HepG2 (cell line): ENCODE measurements around the gene TCF23. TPM values are rescaled to one million over a fixed set of nuclear protein-coding genes. Genes with fewer than 3 reads are reported as not detected.

Source experiments
- ASH2L ChIP-seq: fragments of 300-600, 200-600 bp; sonication (generic); IDR thresholded peaks from 2 replicates; pipeline ENCODE4 v1.7.0; 2017; ENCODE audit warnings: low read depth, mild to moderate bottlenecking, moderate library complexity, mixed read lengths, low read length; ENCODE audit not compliant: insufficient read length
- CBFB ChIP-seq: sonication (generic); formaldehyde crosslinking; IDR thresholded peaks from 2 replicates; pipeline ENCODE4 v1.4.0; 2020; ENCODE audit warnings: missing genetic modification reagents
- HHEX ChIP-seq: IDR thresholded peaks from 2 replicates; pipeline ENCODE4 v1.6.1; 2016; ENCODE audit warnings: control low read depth
- HINFP ChIP-seq: sonication (generic); formaldehyde crosslinking; IDR thresholded peaks from 2 replicates; pipeline ENCODE4 v1.4.0; 2020; ENCODE audit warnings: low read depth, mild to moderate bottlenecking, missing genetic modification reagents
- MXD4 ChIP-seq: IDR thresholded peaks from 2 replicates; pipeline ENCODE4 v1.6.1; 2016; ENCODE audit warnings: mild to moderate bottlenecking, missing biosample characterization, missing genetic modification reagents
- NFRKB ChIP-seq: fragments of 450-650 bp; IDR thresholded peaks from 2 replicates; pipeline ENCODE4 v1.6.1; 2017
- NR3C1 ChIP-seq: sonication (generic); formaldehyde crosslinking; IDR thresholded peaks from 2 replicates; pipeline ENCODE4 v1.4.0; 2020; ENCODE audit warnings: missing genetic modification reagents
- PCBP1 ChIP-seq: fragments of 200-400 bp; formaldehyde crosslinking; IDR thresholded peaks from 2 replicates; pipeline ENCODE4 v1.6.1; 2017; ENCODE audit warnings: mild to moderate bottlenecking, low read depth, low read length, borderline replicate concordance
- SAFB2 ChIP-seq: sonication (generic); formaldehyde crosslinking; IDR thresholded peaks from 2 replicates; pipeline ENCODE4 v1.5.1; 2020; ENCODE audit warnings: missing genetic modification reagents, low read depth, mild to moderate bottlenecking, borderline replicate concordance
- TAF15 ChIP-seq: fragments of 200-400 bp; formaldehyde crosslinking; IDR thresholded peaks from one replicate; pipeline ENCODE4 v1.6.1; 2018; ENCODE audit warnings: mild to moderate bottlenecking, low read depth, low read length; ENCODE audit not compliant: poor library complexity, severe bottlenecking
- ZMAT3 ChIP-seq: sonication (generic); formaldehyde crosslinking; conservative IDR thresholded peaks from 2 replicates; pipeline ENCODE4 v1.7.0; 2021; ENCODE audit warnings: missing genetic modification reagents
- ZNF574 ChIP-seq: sonication (generic); formaldehyde crosslinking; IDR thresholded peaks from 2 replicates; pipeline ENCODE4 v1.4.0; 2020; ENCODE audit warnings: missing genetic modification reagents
- ZNF761 ChIP-seq: sonication (generic); formaldehyde crosslinking; conservative IDR thresholded peaks from 2 replicates; pipeline ENCODE4 v1.4.0; 2020; ENCODE audit warnings: mild to moderate bottlenecking, missing genetic modification reagents
- ZNF878 ChIP-seq: sonication (generic); formaldehyde crosslinking; IDR thresholded peaks from 2 replicates; pipeline ENCODE4 v1.8.1; 2023; ENCODE audit warnings: mild to moderate bottlenecking, missing genetic modification reagents, moderate library complexity
- polyA plus RNA-seq, 8 experiments: library from polyadenylated mRNA; depleted of rRNA in 3 of 8; stranded (reverse) in 7 of 8; unstranded in 1 of 8; fragments of >200 nt; fragmentation: Illumina TruSeq in 4 of 8; extraction: Trizol in 4 of 8; gene quantifications; 2 replicates each; pipeline versions ENCODE4 v1.2.1 to v1.2.3, GENCODE V29; 2011 to 2016; ENCODE audit warnings: low read depth in 4 of 8, missing spikeins in 1 of 8, mixed read lengths in 1 of 8; ENCODE audit not compliant: insufficient read depth in 1 of 8
- total RNA-seq, 5 experiments: library from RNA; depleted of rRNA; stranded (reverse); fragments of >200 nt; fragmentation: Illumina TruSeq; extraction: Trizol; gene quantifications; 2 replicates each; pipeline ENCODE4 v1.2.3, GENCODE V29; 2016; ENCODE audit warnings: low read depth in 1 of 5
- TF ChIP-seq, protein P1 (sequence below): sonication (generic); formaldehyde crosslinking; IDR thresholded peaks from 2 replicates; pipeline ENCODE4 v1.5.0; 2020; ENCODE audit warnings: missing genetic modification reagents
- TF ChIP-seq, protein P2 (sequence below): sonication (generic); formaldehyde crosslinking; IDR thresholded peaks from 2 replicates; pipeline ENCODE4 v1.5.1; 2020; ENCODE audit warnings: mild to moderate bottlenecking, missing genetic modification reagents
- TF ChIP-seq, protein P3 (sequence below): IDR thresholded peaks from 2 replicates; pipeline ENCODE4 v1.6.1; 2016; ENCODE audit warnings: low read depth, borderline replicate concordance

Gene TCF23
- total and polyA plus RNA-seq, 2 of the 13 experiments (the other 11 are each of a cell fraction or from before 2014, with no cell fraction given) = 0.02 to 1.4 TPM

GRCh38 chr2:27123302-27124150 is 25.3 kb upstream of the TCF23 start, which contains the start of gene ABHD1 (continued):
- TF ChIP-seq HINFP (CRISPR knock-in tag) (peak; percentile 30; the same call in 1 of the 2 replicates), HHEX (CRISPR knock-in tag) (no peak), SAFB2 (CRISPR knock-in tag) (peak; percentile 92; the same call in 1 of the 2 replicates), NR3C1 (no peak), ASH2L (no peak), ZNF878 (CRISPR knock-in tag) (no peak; the same call in 1 of the 2 replicates), MXD4 (CRISPR knock-in tag) (peak; percentile 55; the same call in 1 of the 2 replicates), PCBP1 (0 out of 2 replicates have a peak, but pooled peaks have one; percentile 38), TAF15 (peak; percentile 69), NFRKB (no peak), ZNF761 (0 out of 2 replicates have a peak, but pooled peaks have one; percentile 52), ZMAT3 (CRISPR knock-in tag) (peak; percentile 89), ZNF574 (CRISPR knock-in tag) (peak; percentile 63), CBFB (CRISPR knock-in tag) (0 out of 2 replicates have a peak, but pooled peaks have one; percentile 19)
- TF ChIP-seq, protein P1, sequence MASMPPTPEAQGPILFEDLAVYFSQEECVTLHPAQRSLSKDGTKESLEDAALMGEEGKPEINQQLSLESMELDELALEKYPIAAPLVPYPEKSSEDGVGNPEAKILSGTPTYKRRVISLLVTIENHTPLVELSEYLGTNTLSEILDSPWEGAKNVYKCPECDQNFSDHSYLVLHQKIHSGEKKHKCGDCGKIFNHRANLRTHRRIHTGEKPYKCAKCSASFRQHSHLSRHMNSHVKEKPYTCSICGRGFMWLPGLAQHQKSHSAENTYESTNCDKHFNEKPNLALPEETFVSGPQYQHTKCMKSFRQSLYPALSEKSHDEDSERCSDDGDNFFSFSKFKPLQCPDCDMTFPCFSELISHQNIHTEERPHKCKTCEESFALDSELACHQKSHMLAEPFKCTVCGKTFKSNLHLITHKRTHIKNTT (CRISPR knock-in tag) = no peak
- TF ChIP-seq, protein P2, sequence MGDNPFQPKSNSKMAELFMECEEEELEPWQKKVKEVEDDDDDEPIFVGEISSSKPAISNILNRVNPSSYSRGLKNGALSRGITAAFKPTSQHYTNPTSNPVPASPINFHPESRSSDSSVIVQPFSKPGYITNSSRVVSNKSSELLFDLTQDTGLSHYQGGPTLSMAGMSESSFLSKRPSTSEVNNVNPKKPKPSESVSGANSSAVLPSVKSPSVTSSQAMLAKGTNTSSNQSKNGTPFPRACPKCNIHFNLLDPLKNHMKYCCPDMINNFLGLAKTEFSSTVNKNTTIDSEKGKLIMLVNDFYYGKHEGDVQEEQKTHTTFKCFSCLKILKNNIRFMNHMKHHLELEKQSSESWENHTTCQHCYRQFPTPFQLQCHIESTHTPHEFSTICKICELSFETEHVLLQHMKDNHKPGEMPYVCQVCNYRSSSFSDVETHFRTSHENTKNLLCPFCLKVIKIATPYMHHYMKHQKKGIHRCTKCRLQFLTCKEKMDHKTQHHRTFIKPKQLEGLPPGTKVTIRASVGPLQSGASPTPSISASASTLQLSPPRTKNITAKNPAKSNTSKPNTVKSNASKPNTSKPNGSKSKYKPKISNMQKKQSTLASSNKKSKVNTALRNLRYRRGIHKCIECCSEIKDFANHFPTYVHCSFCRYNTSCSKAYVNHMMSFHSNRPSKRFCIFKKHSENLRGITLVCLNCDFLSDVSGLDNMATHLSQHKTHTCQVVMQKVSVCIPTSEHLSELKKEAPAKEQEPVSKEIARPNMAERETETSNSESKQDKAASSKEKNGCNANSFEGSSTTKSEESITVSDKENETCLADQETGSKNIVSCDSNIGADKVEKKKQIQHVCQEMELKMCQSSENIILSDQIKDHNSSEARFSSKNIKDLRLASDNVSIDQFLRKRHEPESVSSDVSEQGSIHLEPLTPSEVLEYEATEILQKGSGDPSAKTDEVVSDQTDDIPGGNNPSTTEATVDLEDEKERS (CRISPR knock-in tag) = peak; percentile 82; the same call in 1 of the 2 replicates
- TF ChIP-seq, protein P3, sequence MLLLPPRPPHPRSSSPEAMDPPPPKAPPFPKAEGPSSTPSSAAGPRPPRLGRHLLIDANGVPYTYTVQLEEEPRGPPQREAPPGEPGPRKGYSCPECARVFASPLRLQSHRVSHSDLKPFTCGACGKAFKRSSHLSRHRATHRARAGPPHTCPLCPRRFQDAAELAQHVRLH (CRISPR knock-in tag) = peak; percentile 79; the same call in 1 of the 2 replicates
